ENCODE measurements around the gene TRPV3.

TRPV3 gene

DNA sequence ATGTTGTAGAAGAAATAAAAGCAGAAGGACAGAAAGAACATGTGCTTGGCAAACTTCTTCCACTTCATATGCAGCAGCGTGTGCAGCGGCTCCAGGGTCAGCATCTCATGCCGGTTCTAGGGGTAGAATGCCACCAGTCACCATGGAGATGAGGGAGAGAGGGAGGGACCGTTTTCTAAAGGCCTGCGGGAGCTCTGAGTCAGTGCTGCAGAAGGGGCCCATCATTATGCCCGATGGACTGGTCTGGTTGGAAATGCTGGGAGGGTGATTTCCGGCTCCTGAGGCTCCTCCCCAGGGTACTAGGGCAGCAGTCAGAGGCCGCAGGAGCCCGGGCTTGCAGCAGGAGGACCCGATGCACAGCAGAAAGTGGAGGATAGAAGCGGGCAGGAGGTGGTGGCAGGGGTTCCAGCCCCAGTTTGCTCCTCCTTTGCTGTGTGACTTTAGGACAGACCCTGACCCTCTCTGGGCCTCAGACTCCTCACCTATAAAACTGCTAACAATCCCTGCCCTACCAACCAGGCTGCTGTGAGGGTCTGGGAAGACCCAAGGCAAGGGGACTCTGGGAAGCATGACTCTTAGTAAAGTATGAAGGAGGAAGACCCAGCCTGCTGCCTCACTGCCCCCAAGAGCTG, 28.6 kb downstream of the TRPV3 start:
- Mint-ChIP-seq H3K36me3 (ENCODE audit: low read depth) (no peaks in the 10 kb centered on the region), H3K27me3 (ENCODE audit: low read depth, poor library complexity) (peaks cover 15% of the 10 kb centered on the region), H3K4me1 (peaks cover 23% of the 10 kb centered on the region), H3K9me3 (no peaks in the 10 kb centered on the region), H3K27ac (no peak overlapping the region), H3K4me3 (no peak overlapping the region)
- DNase-seq = no peak
- TF ChIP-seq, protein P1, sequence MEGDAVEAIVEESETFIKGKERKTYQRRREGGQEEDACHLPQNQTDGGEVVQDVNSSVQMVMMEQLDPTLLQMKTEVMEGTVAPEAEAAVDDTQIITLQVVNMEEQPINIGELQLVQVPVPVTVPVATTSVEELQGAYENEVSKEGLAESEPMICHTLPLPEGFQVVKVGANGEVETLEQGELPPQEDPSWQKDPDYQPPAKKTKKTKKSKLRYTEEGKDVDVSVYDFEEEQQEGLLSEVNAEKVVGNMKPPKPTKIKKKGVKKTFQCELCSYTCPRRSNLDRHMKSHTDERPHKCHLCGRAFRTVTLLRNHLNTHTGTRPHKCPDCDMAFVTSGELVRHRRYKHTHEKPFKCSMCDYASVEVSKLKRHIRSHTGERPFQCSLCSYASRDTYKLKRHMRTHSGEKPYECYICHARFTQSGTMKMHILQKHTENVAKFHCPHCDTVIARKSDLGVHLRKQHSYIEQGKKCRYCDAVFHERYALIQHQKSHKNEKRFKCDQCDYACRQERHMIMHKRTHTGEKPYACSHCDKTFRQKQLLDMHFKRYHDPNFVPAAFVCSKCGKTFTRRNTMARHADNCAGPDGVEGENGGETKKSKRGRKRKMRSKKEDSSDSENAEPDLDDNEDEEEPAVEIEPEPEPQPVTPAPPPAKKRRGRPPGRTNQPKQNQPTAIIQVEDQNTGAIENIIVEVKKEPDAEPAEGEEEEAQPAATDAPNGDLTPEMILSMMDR (IDR thresholded peaks at IDR 0.05) = no peak

DNA sequence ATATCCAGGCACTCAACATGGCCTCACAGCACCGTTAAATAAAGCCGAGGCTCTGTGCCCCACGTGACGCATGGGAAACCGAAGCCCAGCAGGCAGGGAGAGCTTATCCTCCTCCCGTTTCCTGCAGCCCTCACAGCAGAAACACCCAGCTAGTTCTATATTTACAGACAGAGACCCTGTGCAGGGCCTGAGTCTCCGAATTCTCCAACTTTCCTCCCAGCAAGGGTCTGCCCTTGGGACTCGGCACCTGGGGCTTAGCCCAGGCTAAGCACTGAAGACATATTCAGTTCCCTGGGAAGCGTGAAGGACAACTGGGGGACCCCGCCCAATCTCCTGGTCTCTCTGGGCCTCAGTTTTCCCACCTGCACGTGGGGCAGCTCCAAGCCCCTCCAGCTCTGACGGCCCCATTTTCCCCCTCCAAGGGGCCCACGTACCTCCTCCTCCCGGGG, 29.2 kb downstream of the TRPV3 start:
- peaks cover 14% of the 10 kb centered on the region for H3K27me3 Mint-ChIP-seq (ENCODE audit: low read depth, poor library complexity)
- no peak for DNase-seq
- no peaks in the 10 kb centered on the region for H3K9me3 Mint-ChIP-seq
- TF ChIP-seq, protein P1 (IDR thresholded peaks at IDR 0.05) = no peak
- H3K27ac Mint-ChIP-seq = no peak overlapping the region
- peaks cover 23% of the 10 kb centered on the region for H3K4me1 Mint-ChIP-seq
- H3K36me3 Mint-ChIP-seq (ENCODE audit: low read depth) = no peaks in the 10 kb centered on the region
- no peak overlapping the region for H3K4me3 Mint-ChIP-seq

DNA sequence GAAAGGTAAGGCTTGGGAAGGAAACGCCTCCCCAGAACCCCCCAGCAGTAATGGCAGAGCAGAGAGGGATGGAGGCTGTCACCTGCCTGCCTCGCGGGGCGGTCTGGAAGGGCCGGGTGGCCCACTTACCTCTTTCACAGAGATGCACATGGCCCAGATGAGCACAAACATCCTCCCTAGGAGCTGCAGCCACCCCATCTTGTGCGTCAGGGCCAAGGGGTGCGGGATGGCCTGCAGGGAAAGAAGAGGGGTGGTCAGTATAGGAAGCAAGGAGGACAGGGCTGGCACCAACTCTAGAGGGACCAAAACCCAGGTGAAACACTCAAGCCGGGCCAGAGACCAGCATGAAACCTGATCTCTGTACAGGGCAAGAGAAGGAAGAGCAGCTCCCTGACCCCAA, 29.7 kb downstream of the TRPV3 start:
- Mint-ChIP-seq H3K4me3 (no peak overlapping the region), H3K27ac (no peak overlapping the region), H3K27me3 (ENCODE audit: low read depth, poor library complexity) (peaks cover 14% of the 10 kb centered on the region), H3K9me3 (no peaks in the 10 kb centered on the region), H3K4me1 (peaks cover 18% of the 10 kb centered on the region), H3K36me3 (ENCODE audit: low read depth) (no peaks in the 10 kb centered on the region)
- TF ChIP-seq, protein P1 (IDR thresholded peaks at IDR 0.05) = no peak
- no peak for DNase-seq

DNA sequence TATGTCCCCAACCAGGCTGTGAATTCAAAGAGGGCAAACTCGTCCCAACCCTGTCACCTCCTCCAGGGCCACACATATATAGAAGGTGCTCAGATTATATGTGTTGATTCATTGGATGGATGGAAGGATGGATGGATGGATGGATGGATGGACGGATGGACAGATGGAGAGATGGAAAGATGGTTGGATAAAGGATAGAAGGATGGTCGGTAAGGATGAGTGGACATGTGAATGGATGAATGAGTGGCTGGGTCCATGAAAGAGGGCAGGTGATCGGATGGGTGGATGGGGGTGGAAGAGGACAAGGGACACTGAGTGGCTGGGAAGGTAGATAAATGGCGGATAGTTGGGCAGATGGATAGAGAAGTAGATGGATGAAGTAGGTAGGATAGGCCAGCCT, 30.1 kb downstream of the TRPV3 start:
- peaks cover 18% of the 10 kb centered on the region for H3K4me1 Mint-ChIP-seq
- H3K4me3 Mint-ChIP-seq = no peak overlapping the region
- no peaks in the 10 kb centered on the region for H3K36me3 Mint-ChIP-seq (ENCODE audit: low read depth)
- peaks cover 14% of the 10 kb centered on the region for H3K27me3 Mint-ChIP-seq (ENCODE audit: low read depth, poor library complexity)
- no peak for DNase-seq
- TF ChIP-seq, protein P1 (IDR thresholded peaks at IDR 0.05) = no peak
- no peaks in the 10 kb centered on the region for H3K9me3 Mint-ChIP-seq
- no peak overlapping the region for H3K27ac Mint-ChIP-seq

DNA sequence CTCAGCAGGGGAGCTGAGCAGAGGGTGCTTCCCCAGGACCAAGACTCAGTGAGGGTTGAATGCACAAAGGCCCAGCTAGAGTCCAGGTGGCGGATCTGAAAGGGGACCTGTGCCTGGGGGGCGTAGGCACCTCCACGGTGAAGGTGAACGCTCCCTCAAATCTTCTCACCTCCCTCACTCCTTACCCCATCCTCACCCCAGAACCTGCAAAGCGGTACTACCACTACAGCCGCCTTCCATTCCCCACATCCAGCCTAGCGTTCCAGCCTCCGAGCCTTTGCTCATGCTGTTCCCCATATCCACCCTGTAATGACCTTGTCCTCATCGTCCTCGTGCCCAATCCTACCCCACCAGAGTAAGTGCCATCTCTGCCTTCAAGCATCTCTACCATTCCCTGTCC, 30.6 kb downstream of the TRPV3 start:
- peaks cover 18% of the 10 kb centered on the region for H3K4me1 Mint-ChIP-seq

More for the DNA sequence above, 30.6 kb downstream of the TRPV3 start:
- H3K27ac Mint-ChIP-seq = no peak overlapping the region
- DNase-seq = no peak
- no peak overlapping the region for H3K4me3 Mint-ChIP-seq
- H3K36me3 Mint-ChIP-seq (ENCODE audit: low read depth) = no peaks in the 10 kb centered on the region
- TF ChIP-seq, protein P1 (IDR thresholded peaks at IDR 0.05) = no peak
- H3K27me3 Mint-ChIP-seq (ENCODE audit: low read depth, poor library complexity) = peaks cover 14% of the 10 kb centered on the region
- no peaks in the 10 kb centered on the region for H3K9me3 Mint-ChIP-seq
